MCF 10A (cell line): ENCODE data around the gene AP1M1. TPM values are rescaled to one million over a fixed set of nuclear protein-coding genes. Genes with fewer than 3 reads are reported as not detected.

Source experiments
- BruUV-seq: library from RNA; stranded (reverse); fragments of 400-500 nt; replicated peaks from 2 replicates; lab custom pipeline; 2021; lab: Mats Ljungman, UMichigan
- CTCF ChIA-PET: fragments of 300-600 bp; sonication (Branson Sonifier 250); formaldehyde crosslinking; extraction: SDS; loops from one replicate; lab custom pipeline; 2021; ENCODE audit warnings: antibody characterized with exemption, inconsistent platforms; lab: Yijun Ruan, JAX
- POLR2A ChIA-PET: fragments of 300-600, 350-650 bp; sonication (Branson Sonifier 250); formaldehyde crosslinking; extraction: SDS; loops from one replicate; lab custom pipeline; 2020; ENCODE audit warnings: antibody characterized with exemption, inconsistent platforms; lab: Yijun Ruan, JAX
- DNase-seq: peaks from one replicate; pipeline ENCODE4 v3.0.0-alpha.2; 2018; ENCODE audit not compliant: unreplicated experiment
- H3K27ac Mint-ChIP-seq: one replicate; pipeline ENCODE4 v1.8.0; 2022; ENCODE audit warnings: mild to moderate bottlenecking, low read depth, mixed read lengths; ENCODE audit not compliant: unreplicated experiment
- H3K27me3 Mint-ChIP-seq: one replicate; pipeline ENCODE4 v1.8.0; 2022; ENCODE audit warnings: mixed read lengths; ENCODE audit not compliant: insufficient read depth, unreplicated experiment
- H3K36me3 Mint-ChIP-seq: one replicate; pipeline ENCODE4 v1.8.0; 2022; ENCODE audit warnings: mild to moderate bottlenecking, moderate library complexity, mixed read lengths; ENCODE audit not compliant: insufficient read depth, unreplicated experiment
- H3K4me1 Mint-ChIP-seq: one replicate; pipeline ENCODE4 v1.8.0; 2022; ENCODE audit warnings: mixed read lengths; ENCODE audit not compliant: insufficient read depth, unreplicated experiment
- H3K4me3 Mint-ChIP-seq: one replicate; pipeline ENCODE4 v1.8.0; 2022; ENCODE audit warnings: mild to moderate bottlenecking, moderate library complexity, mixed read lengths; ENCODE audit not compliant: unreplicated experiment
- H3K9me3 Mint-ChIP-seq: one replicate; pipeline ENCODE4 v1.8.0; 2022; ENCODE audit warnings: mixed read lengths; ENCODE audit not compliant: unreplicated experiment
- CTCF ChIP-seq: fragments of 200-600 bp; IDR thresholded peaks from one replicate; pipeline ENCODE4 v1.8.0; 2022; ENCODE audit warnings: antibody characterized with exemption, mild to moderate bottlenecking; ENCODE audit not compliant: unreplicated experiment
- intact Hi-C: fragments of 100-400 bp; cut with micrococcal nuclease; formaldehyde crosslinking; loops from 2 replicates; pipeline ENCODE4 v1.14.1; 2022
- total RNA-seq: library from RNA; stranded (reverse); gene quantifications from 2 replicates; pipeline ENCODE4 v1.2.3, GENCODE V29; 2022

Gene AP1M1
- total RNA-seq, 1 experiment from 2014 or later, result 53.8 TPM

GRCh38 chr19:16244091-16244490 is 46.4 kb downstream of the AP1M1 start:
- POLR2A ChIA-PET, result no interaction called here
- no TSS peak for BruUV-seq
- Mint-ChIP-seq H3K27ac (no peak overlapping the region), H3K4me1 (peaks cover 7% of the 10 kb centered on the region), H3K36me3 (no peaks in the 10 kb centered on the region), H3K27me3 (peaks cover 17% of the 10 kb centered on the region), H3K9me3 (no peaks in the 10 kb centered on the region), H3K4me3 (no peak overlapping the region)
- intact Hi-C loops, result no loop called here
- DNase-seq, result no peak
- no peak for TF ChIP-seq CTCF
- CTCF ChIA-PET, result interaction anchor here (1.3 kb wide), 1 partner anchor 139 kb away, joined by 3 read pairs; no protein-coding TSS in a partner anchor

- CTCF ChIA-PET, result interaction anchor here (0.6 to 4.9 kb wide), 46 partner anchors 8 to 1399 kb away, joined by 3 to 90 read pairs (median 4); partner anchors contain the start of gene OR7A10
- no peaks in the 10 kb centered on the region for H3K9me3 Mint-ChIP-seq
- H3K4me3 Mint-ChIP-seq, result no peak overlapping the region
- H3K27ac Mint-ChIP-seq, result no peak overlapping the region
- peaks cover 7% of the 10 kb centered on the region for H3K4me1 Mint-ChIP-seq
- peak; percentile 78 for DNase-seq
- no TSS peak for BruUV-seq
- intact Hi-C loops, result loop anchor here (1.0 kb wide), 2 partner anchors 136 to 170 kb away; no protein-coding TSS in a partner anchor
- peaks cover 17% of the 10 kb centered on the region for H3K27me3 Mint-ChIP-seq
- H3K36me3 Mint-ChIP-seq, result no peaks in the 10 kb centered on the region
- peak; percentile 92 for TF ChIP-seq CTCF
- POLR2A ChIA-PET, result no interaction called here
These were observed 49.9 kb downstream of the AP1M1 start for GRCh38 chr19:16247353-16248182.

- Mint-ChIP-seq H3K4me3 (no peak overlapping the region), H3K9me3 (no peaks in the 10 kb centered on the region), H3K36me3 (no peaks in the 10 kb centered on the region), H3K27ac (no peak overlapping the region), H3K27me3 (peaks cover 17% of the 10 kb centered on the region), H3K4me1 (peaks cover 7% of the 10 kb centered on the region)
- no peak for TF ChIP-seq CTCF
- POLR2A ChIA-PET, result interaction anchor here (0.6 kb wide), 1 partner anchor 77 kb away, joined by 3 read pairs; no protein-coding TSS in a partner anchor
- BruUV-seq, result no TSS peak
- DNase-seq, result no peak
- CTCF ChIA-PET, result interaction anchor here (0.6 to 4.9 kb wide), 23 partner anchors 9 to 568 kb away, joined by 3 to 90 read pairs (median 4); no protein-coding TSS in a partner anchor
- intact Hi-C loops, result no loop called here
These were observed 50.8 kb downstream of the AP1M1 start for GRCh38 chr19:16248380-16249023.
